ENCODE measurements around the gene CKS2.

GRCh38 chr9:89273528-89274279 is 37.3 kb upstream of the CKS2 start:
- no peak for TF ChIP-seq POLR2A (IDR thresholded peaks at IDR 0.05)
- TF ChIP-seq, protein P1, sequence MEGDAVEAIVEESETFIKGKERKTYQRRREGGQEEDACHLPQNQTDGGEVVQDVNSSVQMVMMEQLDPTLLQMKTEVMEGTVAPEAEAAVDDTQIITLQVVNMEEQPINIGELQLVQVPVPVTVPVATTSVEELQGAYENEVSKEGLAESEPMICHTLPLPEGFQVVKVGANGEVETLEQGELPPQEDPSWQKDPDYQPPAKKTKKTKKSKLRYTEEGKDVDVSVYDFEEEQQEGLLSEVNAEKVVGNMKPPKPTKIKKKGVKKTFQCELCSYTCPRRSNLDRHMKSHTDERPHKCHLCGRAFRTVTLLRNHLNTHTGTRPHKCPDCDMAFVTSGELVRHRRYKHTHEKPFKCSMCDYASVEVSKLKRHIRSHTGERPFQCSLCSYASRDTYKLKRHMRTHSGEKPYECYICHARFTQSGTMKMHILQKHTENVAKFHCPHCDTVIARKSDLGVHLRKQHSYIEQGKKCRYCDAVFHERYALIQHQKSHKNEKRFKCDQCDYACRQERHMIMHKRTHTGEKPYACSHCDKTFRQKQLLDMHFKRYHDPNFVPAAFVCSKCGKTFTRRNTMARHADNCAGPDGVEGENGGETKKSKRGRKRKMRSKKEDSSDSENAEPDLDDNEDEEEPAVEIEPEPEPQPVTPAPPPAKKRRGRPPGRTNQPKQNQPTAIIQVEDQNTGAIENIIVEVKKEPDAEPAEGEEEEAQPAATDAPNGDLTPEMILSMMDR (IDR thresholded peaks at IDR 0.05), result no peak
